Measurements from ENCODE around the gene ANKRD18B. TPM values are rescaled to one million over a fixed set of nuclear protein-coding genes. Genes with fewer than 3 reads are reported as not detected.
"Not testable (repeated sequence)": the region's sequence is repeated elsewhere in the genome, so short reads cannot be mapped to it uniquely, and the experiment has no call there.

ANKRD18B gene
- total RNA-seq, 1 donor from 2014 or later: not detected

GRCh38 chr9:33600911-33601310, 76.9 kb downstream of the ANKRD18B start:
- H3K27me3 ChIP-seq; intact Hi-C loops (cut with DNase I); H3K36me3 ChIP-seq; H3K27ac ChIP-seq; H3K4me3 ChIP-seq; H3K4me1 ChIP-seq; DNase-seq (ENCODE audit: low spot score in 2 of 2); H3K9me3 ChIP-seq: not testable (repeated sequence)

- H3K27ac ChIP-seq; H3K4me1 ChIP-seq; H3K9me3 ChIP-seq; intact Hi-C loops (cut with DNase I); H3K36me3 ChIP-seq; H3K27me3 ChIP-seq; H3K4me3 ChIP-seq; DNase-seq (ENCODE audit: low spot score in 2 of 2): not testable (repeated sequence)
Measured at GRCh38 chr9:33604249-33604648, 80.2 kb downstream of the ANKRD18B start.

- intact Hi-C loops (cut with DNase I); H3K4me3 ChIP-seq; H3K27me3 ChIP-seq; H3K9me3 ChIP-seq; H3K27ac ChIP-seq; H3K36me3 ChIP-seq; H3K4me1 ChIP-seq; DNase-seq (ENCODE audit: low spot score in 2 of 2): not testable (repeated sequence)
Measured at GRCh38 chr9:33604936-33605335, 80.9 kb downstream of the ANKRD18B start.

GRCh38 chr9:33611358-33611757, 87.3 kb downstream of the ANKRD18B start:
- TF ChIP-seq CTCF (IDR thresholded peaks at IDR 0.05): no peak

GRCh38 chr9:33612410-33612809, 88.4 kb downstream of the ANKRD18B start:
- H3K9me3 ChIP-seq; intact Hi-C loops (cut with DNase I); DNase-seq (ENCODE audit: low spot score in 2 of 2); H3K27ac ChIP-seq; H3K4me1 ChIP-seq; H3K36me3 ChIP-seq; H3K4me3 ChIP-seq; H3K27me3 ChIP-seq: not testable (repeated sequence)

More at GRCh38 chr9:33611358-33611757, 87.3 kb downstream of the ANKRD18B start:
- Histone ChIP-seq H3K4me3 (no peak overlapping the region), H3K4me1 (no peaks in the 10 kb centered on the region), H3K27me3 (no peaks in the 10 kb centered on the region), H3K27ac (no peak overlapping the region), H3K9me3 (no peaks in the 10 kb centered on the region), H3K36me3 (no peaks in the 10 kb centered on the region)
- intact Hi-C loops (cut with DNase I): no loop called here
- no peak for DNase-seq (ENCODE audit: low spot score in 2 of 2)

- no peak for TF ChIP-seq CTCF (IDR thresholded peaks at IDR 0.05)
- intact Hi-C loops (cut with DNase I): no loop called here
Measured at GRCh38 chr9:33614001-33614687, 90.1 kb downstream of the ANKRD18B start.

GRCh38 chr9:33618370-33618769, 94.3 kb downstream of the ANKRD18B start:
- H3K4me3 ChIP-seq; H3K9me3 ChIP-seq; H3K27me3 ChIP-seq; H3K27ac ChIP-seq; intact Hi-C loops (cut with DNase I); H3K36me3 ChIP-seq; H3K4me1 ChIP-seq; DNase-seq (ENCODE audit: low spot score in 2 of 2): not testable (repeated sequence)

More at GRCh38 chr9:33614001-33614687, 90.1 kb downstream of the ANKRD18B start:
- Histone ChIP-seq H3K27ac (no peak overlapping the region), H3K27me3 (no peaks in the 10 kb centered on the region), H3K4me1 (no peaks in the 10 kb centered on the region), H3K4me3 (no peak overlapping the region), H3K9me3 (no peaks in the 10 kb centered on the region), H3K36me3 (no peaks in the 10 kb centered on the region)
- DNase-seq (ENCODE audit: low spot score in 2 of 2): no peak

- H3K36me3 ChIP-seq: no peaks in the 10 kb centered on the region
Measured at GRCh38 chr9:33619666-33620404, 95.8 kb downstream of the ANKRD18B start.

More at GRCh38 chr9:33619666-33620404, 95.8 kb downstream of the ANKRD18B start:
- H3K27me3 ChIP-seq: no peaks in the 10 kb centered on the region
- no peaks in the 10 kb centered on the region for H3K9me3 ChIP-seq
- DNase-seq (ENCODE audit: low spot score in 2 of 2): no peak
- no peaks in the 10 kb centered on the region for H3K4me1 ChIP-seq
- no peak overlapping the region for H3K4me3 ChIP-seq
- TF ChIP-seq CTCF (IDR thresholded peaks at IDR 0.05): no peak
- no peak overlapping the region for H3K27ac ChIP-seq
- intact Hi-C loops (cut with DNase I): loop anchor here (10.0 kb wide), 1 partner anchor 235 kb away; no protein-coding TSS in a partner anchor

Data from ascending aorta (tissue), 2 donors.